GM23248 (cell line): ENCODE data around the gene NISCH. TPM values are rescaled to one million over a fixed set of nuclear protein-coding genes. Genes with fewer than 3 reads are reported as not detected.

Source experiments
- DNase-seq: peaks from one replicate; pipeline ENCODE4 v3.0.0-alpha.2; 2015
- H2AFZ ChIP-seq: fragments of 200-600 bp; sonication (generic); 2 replicates; pipeline ENCODE4 v1.6.1; 2016; ENCODE audit warnings: antibody characterized with exemption
- H3F3A ChIP-seq: fragments of 200-600 bp; sonication (generic); 2 replicates; pipeline ENCODE4 v1.6.1; 2016; ENCODE audit warnings: mild to moderate bottlenecking, antibody characterized with exemption, mixed run types; ENCODE audit not compliant: insufficient read depth
- H3K27ac ChIP-seq: fragments of 200-600 bp; sonication (generic); 2 replicates; pipeline ENCODE4 v1.5.1; 2016; ENCODE audit warnings: mild to moderate bottlenecking
- H3K27me3 ChIP-seq: fragments of 200-600 bp; sonication (generic); replicated peaks from 2 replicates; pipeline ENCODE4 v1.6.1; 2016; ENCODE audit warnings: mild to moderate bottlenecking; ENCODE audit not compliant: insufficient read depth
- H3K36me3 ChIP-seq: fragments of 200-600 bp; sonication (generic); 2 replicates; pipeline ENCODE4 v1.6.1; 2016; ENCODE audit warnings: low read depth, mild to moderate bottlenecking
- H3K4me1 ChIP-seq: fragments of 200-600 bp; sonication (generic); 2 replicates; pipeline ENCODE4 v1.6.1; 2016; ENCODE audit warnings: mild to moderate bottlenecking; ENCODE audit not compliant: insufficient read depth
- H3K4me2 ChIP-seq: fragments of 200-600 bp; sonication (generic); one replicate; pipeline ENCODE4 v1.6.1; 2016; ENCODE audit warnings: mild to moderate bottlenecking; ENCODE audit not compliant: unreplicated experiment
- H3K4me3 ChIP-seq: fragments of 200-600 bp; sonication (generic); 2 replicates; pipeline ENCODE4 v1.5.1; 2016; ENCODE audit warnings: mild to moderate bottlenecking
- H3K79me2 ChIP-seq: fragments of 200-600 bp; sonication (generic); 2 replicates; pipeline ENCODE4 v1.6.1; 2016; ENCODE audit warnings: mild to moderate bottlenecking; ENCODE audit not compliant: insufficient read depth
- H3K9ac ChIP-seq: fragments of 200-600 bp; sonication (generic); 2 replicates; pipeline ENCODE4 v1.6.1; 2016; ENCODE audit warnings: mild to moderate bottlenecking
- H3K9me2 ChIP-seq: fragments of 200-600 bp; sonication (generic); 2 replicates; pipeline ENCODE4 v1.6.1; 2016; ENCODE audit warnings: mixed run types, mild to moderate bottlenecking, moderate library complexity; ENCODE audit not compliant: insufficient read depth
- H3K9me3 ChIP-seq: fragments of 200-600 bp; sonication (generic); one replicate; pipeline ENCODE4 v1.6.1; 2017; ENCODE audit warnings: low read depth
- H4K20me1 ChIP-seq: fragments of 200-600 bp; sonication (generic); 2 replicates; pipeline ENCODE4 v1.6.0; 2016; ENCODE audit not compliant: insufficient read depth
- EZH2 ChIP-seq: fragments of 200-600 bp; sonication (generic); IDR thresholded peaks from 2 replicates; pipeline ENCODE4 v1.6.1; 2018; ENCODE audit warnings: antibody characterized with exemption, mild to moderate bottlenecking; ENCODE audit not compliant: insufficient read depth, poor library complexity, severe bottlenecking
- EZH2phosphoT487 ChIP-seq: fragments of 200-600 bp; sonication (generic); IDR thresholded peaks from 2 replicates; pipeline ENCODE4 v1.6.1; 2018; ENCODE audit warnings: antibody characterized with exemption, moderate library complexity, mild to moderate bottlenecking, low read depth; ENCODE audit not compliant: insufficient read depth
- WGBS, 2 experiments: methylation state at CpG; one replicate each; pipeline ENCODE4 v1.1.6; 2015 to 2017; ENCODE audit warnings: low lambda C conversion rate in 2 of 2, low coverage in 1 of 2; ENCODE audit errors: missing lambda C conversion rate in 2 of 2; 5-methylcytosine and 5-hydroxymethylcytosine counted together
- in situ Hi-C: fragments of 300-500 bp; cut with MboI; formaldehyde crosslinking; loops from 2 replicates; pipeline ENCODE4 v1.15.0; 2020
- polyA plus RNA-seq: library from polyadenylated mRNA; unstranded; fragments of >200 nt; fragmentation: Nextera tagmentation; extraction: Ambion mirVana; gene quantifications from 2 replicates; pipeline ENCODE4 v1.2.1, GENCODE V29; 2016
- total RNA-seq: library from RNA; depleted of rRNA; stranded (reverse); fragments of >200 nt; shearing (Covaris generic); gene quantifications from 2 replicates; pipeline ENCODE4 v1.2.3, GENCODE V29; 2014

NISCH gene
- total and polyA plus RNA-seq, 2 experiments from 2014 or later, result 32.8 to 53.7 TPM

DNA sequence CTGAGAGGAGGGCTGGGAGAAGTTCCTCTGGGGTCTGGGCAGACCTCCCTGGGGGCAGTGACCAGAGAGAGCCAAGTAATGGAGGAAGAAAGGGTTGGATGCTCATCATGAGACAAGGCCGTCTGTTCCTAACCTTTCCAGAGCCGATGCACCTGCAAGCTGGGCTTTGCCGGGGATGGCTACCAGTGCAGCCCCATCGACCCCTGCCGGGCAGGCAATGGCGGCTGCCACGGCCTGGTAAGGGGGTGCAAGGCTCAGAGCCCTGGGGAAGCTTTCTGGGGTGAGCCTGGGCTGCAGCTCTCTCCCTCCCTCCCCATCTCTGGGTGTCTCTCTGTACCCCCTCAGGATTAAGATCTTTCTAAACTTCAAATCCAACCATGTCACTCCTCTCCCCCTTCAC lies 56.1 kb downstream of the NISCH start:
- H3K9me2 ChIP-seq, result no peaks in the 10 kb centered on the region
- no peak overlapping the region for H2AFZ ChIP-seq
- H4K20me1 ChIP-seq, result no peaks in the 10 kb centered on the region
- no peak overlapping the region for H3K4me2 ChIP-seq
- H3F3A ChIP-seq, result no peaks in the 10 kb centered on the region
- no peaks in the 10 kb centered on the region for H3K36me3 ChIP-seq
- no peak for DNase-seq
- no peaks in the 10 kb centered on the region for H3K4me1 ChIP-seq
- H3K9ac ChIP-seq, result no peak overlapping the region
- no peaks in the 10 kb centered on the region for H3K79me2 ChIP-seq
- no peaks in the 10 kb centered on the region; the same call in 1 of the 2 replicates for H3K27me3 ChIP-seq
- WGBS, 2 experiments, result 43 to 47% methylated on average over 7 of the region's 7 CpGs
- no peak overlapping the region for H3K27ac ChIP-seq
- in situ Hi-C loops, result no loop called here
- no peaks in the 10 kb centered on the region for H3K9me3 ChIP-seq
- TF ChIP-seq EZH2 (no peak), EZH2phosphoT487 (no peak)
- no peak overlapping the region for H3K4me3 ChIP-seq

DNA sequence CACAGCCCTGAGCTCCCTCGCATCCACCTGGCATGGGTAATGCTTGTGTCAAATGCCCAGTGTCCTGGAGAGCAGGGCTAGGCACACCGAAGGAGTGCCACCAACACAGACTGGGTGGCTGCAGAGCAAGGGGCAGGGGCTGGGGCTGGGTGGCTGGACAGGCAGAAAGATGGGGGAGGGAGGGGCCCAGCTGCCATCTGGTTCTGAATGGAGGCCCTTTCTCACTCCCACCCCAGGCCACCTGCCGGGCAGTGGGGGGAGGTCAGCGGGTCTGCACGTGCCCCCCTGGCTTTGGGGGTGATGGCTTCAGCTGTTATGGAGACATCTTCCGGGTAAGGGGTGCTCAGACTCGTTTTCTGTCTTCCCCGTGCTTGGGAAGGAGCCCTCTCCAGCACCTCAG lies 56.7 kb downstream of the NISCH start:
- no peaks in the 10 kb centered on the region for H3F3A ChIP-seq
- no peak for TF ChIP-seq EZH2
- no peak for TF ChIP-seq EZH2phosphoT487
- no peaks in the 10 kb centered on the region; the same call in 1 of the 2 replicates for H3K27me3 ChIP-seq
- in situ Hi-C loops, result no loop called here
- H3K79me2 ChIP-seq, result no peaks in the 10 kb centered on the region
- no peaks in the 10 kb centered on the region for H4K20me1 ChIP-seq
- H3K9me3 ChIP-seq, result no peaks in the 10 kb centered on the region
- H3K4me3 ChIP-seq, result no peak overlapping the region
- H3K9ac ChIP-seq, result no peak overlapping the region
- WGBS, 2 experiments, result 40 to 47% methylated on average over 8 of the region's 8 CpGs
- no peak overlapping the region for H2AFZ ChIP-seq
- no peaks in the 10 kb centered on the region for H3K4me1 ChIP-seq
- H3K9me2 ChIP-seq, result no peaks in the 10 kb centered on the region
- no peak overlapping the region for H3K27ac ChIP-seq
- no peaks in the 10 kb centered on the region for H3K36me3 ChIP-seq
- no peak for DNase-seq
- no peak overlapping the region for H3K4me2 ChIP-seq

DNA sequence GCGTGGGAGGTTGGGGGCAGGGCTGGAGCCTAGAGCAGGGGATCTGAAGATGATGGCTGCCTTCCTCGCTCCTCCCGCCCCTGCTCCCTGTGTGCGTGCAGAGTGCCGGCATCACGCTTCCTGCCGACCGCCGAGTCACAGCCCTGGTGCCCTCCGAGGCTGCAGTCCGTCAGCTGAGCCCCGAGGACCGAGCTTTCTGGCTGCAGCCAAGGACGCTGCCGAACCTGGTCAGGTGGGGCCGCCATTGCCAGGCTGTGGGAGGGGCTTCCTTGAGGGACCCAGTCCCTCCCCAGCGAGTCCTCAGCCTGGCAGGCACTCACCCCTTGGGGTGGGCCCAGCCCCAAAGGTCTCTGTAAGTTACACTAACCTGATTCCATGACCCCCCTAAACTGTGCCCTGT lies 57.3 kb downstream of the NISCH start:
- Histone ChIP-seq H3K9ac (no peak overlapping the region), H3K4me3 (no peak overlapping the region), H3K4me1 (no peaks in the 10 kb centered on the region), H3K4me2 (no peak overlapping the region), H3F3A (no peaks in the 10 kb centered on the region), H4K20me1 (no peaks in the 10 kb centered on the region), H3K79me2 (no peaks in the 10 kb centered on the region), H2AFZ (no peak overlapping the region), H3K9me3 (no peaks in the 10 kb centered on the region), H3K27ac (no peak overlapping the region), H3K27me3 (no peaks in the 10 kb centered on the region; the same call in 1 of the 2 replicates), H3K9me2 (no peaks in the 10 kb centered on the region), H3K36me3 (no peaks in the 10 kb centered on the region)
- DNase-seq, result no peak
- TF ChIP-seq EZH2, result no peak
- TF ChIP-seq EZH2phosphoT487, result no peak
- 53 to 62% methylated on average over 17 of the region's 17 CpGs for WGBS, 2 experiments
- in situ Hi-C loops, result no loop called here

GRCh38 chr3:52513281-52513680 lies 57.9 kb downstream of the NISCH start:
- Histone ChIP-seq H3K36me3 (no peaks in the 10 kb centered on the region), H3K27me3 (no peaks in the 10 kb centered on the region; the same call in 1 of the 2 replicates), H3K9me3 (no peaks in the 10 kb centered on the region), H3K4me3 (no peak overlapping the region), H3K27ac (no peak overlapping the region), H3K4me1 (no peaks in the 10 kb centered on the region), H3F3A (no peaks in the 10 kb centered on the region), H3K9me2 (no peaks in the 10 kb centered on the region), H3K9ac (no peak overlapping the region), H2AFZ (no peak overlapping the region), H4K20me1 (no peaks in the 10 kb centered on the region), H3K79me2 (no peaks in the 10 kb centered on the region), H3K4me2 (no peak overlapping the region)
- TF ChIP-seq EZH2phosphoT487 (no peak), EZH2 (no peak)
- WGBS, 2 experiments, result 66 to 76% methylated on average over 7 of the region's 7 CpGs
- in situ Hi-C loops, result no loop called here
- no peak for DNase-seq

- Histone ChIP-seq H3K4me2 (no peak overlapping the region), H3K4me3 (no peak overlapping the region), H4K20me1 (no peaks in the 10 kb centered on the region), H3K27ac (no peak overlapping the region), H3K4me1 (no peaks in the 10 kb centered on the region), H3K36me3 (no peaks in the 10 kb centered on the region), H3K9me3 (no peaks in the 10 kb centered on the region), H3K79me2 (no peaks in the 10 kb centered on the region), H3K9ac (no peak overlapping the region), H3F3A (no peaks in the 10 kb centered on the region), H3K27me3 (no peaks in the 10 kb centered on the region; the same call in 1 of the 2 replicates), H3K9me2 (no peaks in the 10 kb centered on the region), H2AFZ (no peak overlapping the region)
- TF ChIP-seq EZH2, result no peak
- TF ChIP-seq EZH2phosphoT487, result no peak
- 63 to 64% methylated on average over 11 of the region's 11 CpGs for WGBS, 2 experiments
- no peak for DNase-seq
- in situ Hi-C loops, result no loop called here
These were observed 59.2 kb downstream of the NISCH start for GRCh38 chr3:52514576-52514975.
